BJ (cell line): ENCODE data around the gene MAL. TPM values are rescaled to one million over a fixed set of nuclear protein-coding genes. Genes with fewer than 3 reads are reported as not detected.

ENCODE experiments used
- CTCF ChIA-PET: fragments of 350-600 bp; formaldehyde crosslinking; extraction: SDS; loops from one replicate; lab custom pipeline; 2021; ENCODE audit warnings: antibody characterized with exemption, inconsistent platforms; lab: Yijun Ruan, JAX
- POLR2A ChIA-PET: fragments of 300-600 bp; sonication (Branson Sonifier 250); formaldehyde crosslinking; extraction: SDS; loops from one replicate; lab custom pipeline; 2021; ENCODE audit warnings: antibody characterized with exemption; lab: Charles Lee
- DNase-seq: peaks from one replicate; pipeline ENCODE4 v3.0.0-alpha.2; 2011; ENCODE audit warnings: low read depth
- H3K27me3 ChIP-seq: 2 replicates; pipeline ENCODE4 v1.6.0; 2011; ENCODE audit warnings: low read length; ENCODE audit not compliant: control insufficient read depth, insufficient read depth
- H3K36me3 ChIP-seq: 2 replicates; pipeline ENCODE4 v1.5.1; 2011; ENCODE audit warnings: low read length; ENCODE audit not compliant: control insufficient read depth, insufficient read depth
- H3K4me3 ChIP-seq: 2 replicates; pipeline ENCODE4 v1.5.1; 2011; ENCODE audit warnings: low read depth, mild to moderate bottlenecking, control low read depth, low read length
- CTCF ChIP-seq: IDR thresholded peaks from 2 replicates; pipeline ENCODE4 v1.5.1; 2011; ENCODE audit warnings: low read depth, mild to moderate bottlenecking, control low read depth, inconsistent platforms, low read length, moderate library complexity; ENCODE audit not compliant: insufficient read depth
- polyA plus RNA-seq: library from polyadenylated mRNA; depleted of rRNA; stranded (reverse); fragments of >200 nt; gene quantifications from 2 replicates; pipeline ENCODE4 v1.2.3, GENCODE V29; 2011

Gene MAL
- polyA plus RNA-seq, 1 experiment, result not detected

GRCh38 chr2:95050385-95051300 is 25.1 kb downstream of the MAL start:
- TF ChIP-seq CTCF, result no peak
- no peaks in the 10 kb centered on the region for H3K36me3 ChIP-seq
- ChIA-PET CTCF (no interaction called here), POLR2A (no interaction called here)
- no peak for DNase-seq
- no peak overlapping the region for H3K4me3 ChIP-seq
- H3K27me3 ChIP-seq, result no peaks in the 10 kb centered on the region; the same call in 1 of the 2 replicates

- no peak for DNase-seq
- ChIA-PET CTCF (interaction anchor here (1.3 kb wide), 1 partner anchor 30 kb away, joined by 5 read pairs; no protein-coding TSS in a partner anchor), POLR2A (no interaction called here)
- Histone ChIP-seq H3K4me3 (no peak overlapping the region), H3K36me3 (no peaks in the 10 kb centered on the region), H3K27me3 (no peaks in the 10 kb centered on the region; the same call in 1 of the 2 replicates)
- TF ChIP-seq CTCF, result no peak
Measured at GRCh38 chr2:95051626-95052025, 26.1 kb downstream of the MAL start.

GRCh38 chr2:95052307-95052706 is 26.8 kb downstream of the MAL start:
- no peak for DNase-seq
- CTCF ChIA-PET, result interaction anchor here (1.1 to 2.4 kb wide), 5 partner anchors 13 to 179 kb away, joined by 3 to 9 read pairs (median 3); no protein-coding TSS in a partner anchor
- H3K27me3 ChIP-seq, result no peaks in the 10 kb centered on the region; the same call in 1 of the 2 replicates
- POLR2A ChIA-PET, result no interaction called here
- H3K36me3 ChIP-seq, result no peaks in the 10 kb centered on the region
- no peak for TF ChIP-seq CTCF
- H3K4me3 ChIP-seq, result no peak overlapping the region

- TF ChIP-seq CTCF, result no peak
- ChIA-PET CTCF (interaction anchor here (1.1 to 2.4 kb wide), 7 partner anchors 9 to 180 kb away, joined by 3 to 9 read pairs (median 3); no protein-coding TSS in a partner anchor), POLR2A (no interaction called here)
- no peak for DNase-seq
- H3K27me3 ChIP-seq, result no peaks in the 10 kb centered on the region; the same call in 1 of the 2 replicates
- no peak overlapping the region for H3K4me3 ChIP-seq
- no peaks in the 10 kb centered on the region for H3K36me3 ChIP-seq
Measured at GRCh38 chr2:95052804-95053479, 27.4 kb downstream of the MAL start.

- TF ChIP-seq CTCF, result no peak
- no peak overlapping the region for H3K4me3 ChIP-seq
- CTCF ChIA-PET, result interaction anchor here (1.2 to 2.4 kb wide), 5 partner anchors 10 to 28 kb away, joined by 3 to 9 read pairs (median 3); no protein-coding TSS in a partner anchor
- DNase-seq, result no peak
- no peaks in the 10 kb centered on the region; the same call in 1 of the 2 replicates for H3K27me3 ChIP-seq
- H3K36me3 ChIP-seq, result no peaks in the 10 kb centered on the region
- POLR2A ChIA-PET, result no interaction called here
Measured at GRCh38 chr2:95053543-95053942, 28.0 kb downstream of the MAL start.
